KMS-11 (cell line): Measurements from ENCODE around the gene CFAP65.

Source experiments
- H2AFZ ChIP-seq: fragments of 200-600 bp; sonication (generic); 2 replicates; pipeline ENCODE4 v1.6.1; 2016; ENCODE audit warnings: antibody characterized with exemption, mixed run types, low read depth
- H3K27ac ChIP-seq: fragments of 200-600 bp; sonication (generic); 2 replicates; pipeline ENCODE4 v1.6.1; 2016; ENCODE audit warnings: mild to moderate bottlenecking, mixed run types
- H3K27me3 ChIP-seq: fragments of 200-600 bp; sonication (generic); 2 replicates; pipeline ENCODE4 v1.6.1; 2017; ENCODE audit warnings: mild to moderate bottlenecking, low read depth, mixed run types, moderate library complexity; ENCODE audit not compliant: insufficient read depth
- H3K36me3 ChIP-seq: fragments of 200-600 bp; sonication (generic); 2 replicates; pipeline ENCODE4 v1.6.1; 2017; ENCODE audit warnings: mild to moderate bottlenecking, mixed run types; ENCODE audit not compliant: insufficient read depth
- H3K4me1 ChIP-seq: fragments of 200-600 bp; sonication (generic); 2 replicates; pipeline ENCODE4 v1.6.1; 2016; ENCODE audit warnings: mild to moderate bottlenecking, low read depth, mixed run types; ENCODE audit not compliant: poor library complexity, severe bottlenecking
- H3K4me2 ChIP-seq: fragments of 200-600 bp; sonication (generic); 2 replicates; pipeline ENCODE4 v1.7.0; 2016; ENCODE audit warnings: mild to moderate bottlenecking, mixed run types
- H3K4me3 ChIP-seq: fragments of 200-600 bp; sonication (generic); IDR thresholded peaks from 2 replicates; pipeline ENCODE4 v1.6.1; 2017; ENCODE audit warnings: low read depth, low read length, mixed read lengths; ENCODE audit not compliant: insufficient read depth
- H3K79me2 ChIP-seq: fragments of 200-600 bp; sonication (generic); 2 replicates; pipeline ENCODE4 v1.6.1; 2016; ENCODE audit warnings: low read depth, mixed run types; ENCODE audit not compliant: insufficient read depth
- H3K9ac ChIP-seq: fragments of 200-600 bp; sonication (generic); 2 replicates; pipeline ENCODE4 v1.6.1; 2016; ENCODE audit warnings: mild to moderate bottlenecking, mixed run types
- H4K20me1 ChIP-seq: fragments of 200-600 bp; sonication (generic); 2 replicates; pipeline ENCODE4 v1.6.1; 2016; ENCODE audit warnings: mild to moderate bottlenecking, mixed run types; ENCODE audit not compliant: insufficient read depth
- CTCF ChIP-seq: fragments of 200-600 bp; sonication (generic); conservative IDR thresholded peaks from 2 replicates; pipeline ENCODE4 v1.6.1; 2017; ENCODE audit warnings: low read depth, mild to moderate bottlenecking, antibody characterized with exemption, low read length, moderate library complexity, mixed read lengths

The CFAP65 gene

GRCh38 chr2:218980735-218981389 lies 60.5 kb downstream of the CFAP65 start:
- H3K79me2 ChIP-seq: no peaks in the 10 kb centered on the region
- H2AFZ ChIP-seq: peak overlapping the region; percentile 41; the same call in 1 of the 2 replicates
- H3K4me3 ChIP-seq: no peak overlapping the region
- no peaks in the 10 kb centered on the region for H4K20me1 ChIP-seq
- 0 out of 2 replicates have a peak, but pooled peaks have one; percentile 23 for TF ChIP-seq CTCF
- no peak overlapping the region for H3K9ac ChIP-seq
- peaks cover 7% of the 10 kb centered on the region for H3K4me1 ChIP-seq
- no peaks in the 10 kb centered on the region for H3K36me3 ChIP-seq
- H3K27ac ChIP-seq: no peak overlapping the region
- peak overlapping the region; percentile 17; the same call in 1 of the 2 replicates for H3K4me2 ChIP-seq
- H3K27me3 ChIP-seq: peaks cover 45% of the 10 kb centered on the region

DNA sequence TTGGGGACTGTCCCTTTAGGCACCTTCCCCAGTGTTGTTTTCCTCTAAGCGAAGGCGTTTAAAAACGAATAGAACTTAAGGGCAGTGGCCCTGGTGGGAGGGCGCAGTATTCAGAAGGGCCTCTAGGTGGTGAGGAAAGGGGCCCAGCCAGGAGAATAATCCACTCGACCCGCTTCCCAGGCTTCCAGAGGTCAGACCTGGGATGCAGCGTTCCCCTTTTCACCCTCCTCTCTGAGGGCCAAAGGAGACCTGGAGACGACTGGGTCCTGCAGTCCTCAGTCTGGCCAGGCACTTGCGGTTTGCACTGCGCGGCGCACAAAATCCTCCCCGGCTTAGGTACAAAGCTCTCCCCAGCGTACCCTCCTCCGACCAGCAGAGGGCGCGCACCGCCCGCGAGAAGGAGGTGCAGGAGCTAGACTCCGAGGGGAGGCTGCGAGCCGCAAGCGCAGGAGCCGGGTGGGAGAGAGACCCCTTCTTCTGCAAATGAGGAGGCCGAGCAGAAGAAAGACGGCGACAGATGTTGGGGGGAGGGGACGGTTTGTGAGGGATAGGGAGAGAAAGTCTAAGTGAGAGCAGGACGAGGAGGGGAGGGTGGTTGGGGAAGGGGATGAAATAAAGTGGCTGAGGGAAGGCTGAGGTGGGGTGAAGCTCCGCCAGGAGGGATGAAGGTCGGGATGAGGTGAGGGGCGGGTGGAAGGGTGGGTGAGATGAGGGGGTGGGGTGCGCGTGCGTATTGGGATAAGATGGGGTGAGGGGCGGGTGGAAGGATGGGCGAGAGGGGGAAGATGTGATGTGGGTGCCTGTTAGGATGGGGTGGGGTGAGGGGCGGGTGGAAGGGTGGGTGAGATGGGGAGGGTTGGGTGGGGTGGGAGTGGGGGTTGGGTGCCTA lies 61.2 kb downstream of the CFAP65 start:
- peaks cover 39% of the 10 kb centered on the region for H3K27me3 ChIP-seq
- peak overlapping the region; percentile 90 for H2AFZ ChIP-seq
- H3K27ac ChIP-seq: no peak overlapping the region
- no peaks in the 10 kb centered on the region for H3K36me3 ChIP-seq
- H3K9ac ChIP-seq: no peak overlapping the region
- no peaks in the 10 kb centered on the region for H4K20me1 ChIP-seq
- peak overlapping the region; percentile 86 for H3K4me2 ChIP-seq
- H3K79me2 ChIP-seq: no peaks in the 10 kb centered on the region
- H3K4me1 ChIP-seq: peaks cover 7% of the 10 kb centered on the region
- TF ChIP-seq CTCF: peak; percentile 91
- H3K4me3 ChIP-seq: no peak overlapping the region

DNA sequence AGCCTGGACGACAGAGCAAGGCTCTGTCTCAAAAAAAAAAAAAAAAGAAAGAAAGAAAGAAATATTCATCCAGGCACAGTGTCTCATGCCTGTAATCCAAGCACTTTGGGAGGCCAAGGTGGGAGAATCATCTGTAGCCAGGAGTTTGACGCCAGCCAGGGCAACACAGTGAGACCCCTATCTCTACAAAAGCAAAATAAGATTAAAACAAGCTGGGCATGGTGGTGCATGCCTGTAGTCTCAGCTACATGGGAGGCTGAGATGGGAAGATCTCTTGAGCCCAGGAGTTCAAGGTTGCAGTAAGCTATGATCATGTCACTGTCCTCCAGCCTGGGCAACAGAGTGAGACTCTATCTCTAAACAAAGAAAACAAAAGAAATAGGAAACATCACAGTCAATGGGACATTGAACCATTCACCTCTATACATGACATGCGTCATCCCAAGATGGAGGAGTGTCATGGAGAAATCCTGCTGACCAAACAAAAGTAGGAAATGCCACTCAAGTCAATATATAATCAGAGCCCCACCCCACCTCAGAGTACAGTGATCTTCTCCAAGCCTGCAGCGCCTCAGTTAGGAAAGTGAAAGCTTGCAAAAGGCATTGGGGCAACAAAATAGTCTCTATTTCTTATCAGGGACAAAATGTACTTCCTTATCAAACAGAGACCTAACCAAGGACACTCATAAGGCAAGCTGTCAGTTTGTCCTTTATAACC lies 66.1 kb downstream of the CFAP65 start:
- Histone ChIP-seq H3K9ac (no peak overlapping the region), H3K4me1 (peaks cover 3% of the 10 kb centered on the region), H2AFZ (no peak overlapping the region), H3K4me2 (no peak overlapping the region), H3K27ac (no peak overlapping the region), H3K79me2 (no peaks in the 10 kb centered on the region), H3K4me3 (no peak overlapping the region), H4K20me1 (no peaks in the 10 kb centered on the region), H3K27me3 (peaks cover 14% of the 10 kb centered on the region), H3K36me3 (no peaks in the 10 kb centered on the region)
- TF ChIP-seq CTCF: no peak

DNA sequence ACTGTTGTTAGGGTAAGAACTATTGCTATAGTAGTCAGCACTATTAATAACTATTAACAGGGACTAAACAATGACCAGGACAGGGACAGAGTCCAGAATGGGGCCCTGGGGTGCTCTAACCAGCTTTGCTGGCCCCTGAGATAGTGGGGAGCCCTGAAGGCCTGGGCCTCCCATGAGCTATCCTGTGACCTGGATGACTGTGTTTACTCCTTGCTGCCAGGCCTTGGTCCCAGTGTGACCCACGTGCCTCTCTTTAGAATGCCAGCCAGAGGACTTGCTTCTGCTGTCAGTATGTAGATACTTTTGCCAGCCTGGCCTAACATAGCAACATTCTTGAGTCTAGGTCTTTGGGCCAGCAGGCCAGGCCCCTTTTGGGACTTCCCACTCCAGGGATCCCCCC lies 70.4 kb downstream of the CFAP65 start:
- H3K27me3 ChIP-seq: peaks cover 29% of the 10 kb centered on the region
- no peaks in the 10 kb centered on the region for H3K4me1 ChIP-seq
- no peak overlapping the region for H3K4me3 ChIP-seq
- no peak overlapping the region for H3K27ac ChIP-seq
- no peaks in the 10 kb centered on the region for H4K20me1 ChIP-seq
- no peaks in the 10 kb centered on the region for H3K36me3 ChIP-seq
- H2AFZ ChIP-seq: no peak overlapping the region
- H3K79me2 ChIP-seq: no peaks in the 10 kb centered on the region
- H3K9ac ChIP-seq: no peak overlapping the region
- no peak for TF ChIP-seq CTCF
- H3K4me2 ChIP-seq: no peak overlapping the region
